Activated naive CD4-positive, alpha-beta T cell treated with anti-CD3 and anti-CD28 coated beads for 36 hours (primary cell): ENCODE measurements around the gene EIF2S1. TPM values are rescaled to one million over a fixed set of nuclear protein-coding genes. Genes with fewer than 3 reads are reported as not detected.
"Not testable (repeated sequence)": the region's sequence is repeated elsewhere in the genome, so short reads cannot be mapped to it uniquely, and the experiment has no call there.

Experiments
- CTCF ChIA-PET: fragments of 350-600 bp; sonication (Branson Sonifier 250); formaldehyde crosslinking; loops from one replicate; lab custom pipeline; 2021; ENCODE audit warnings: antibody characterized with exemption; lab: Charles Lee
- DNase-seq: peaks from one replicate; pipeline ENCODE4 v3.0.0-alpha.2; 2020
- H3K27ac Mint-ChIP-seq: one replicate; pipeline ENCODE4 v1.8.0; 2021; ENCODE audit warnings: mild to moderate bottlenecking, mixed read lengths
- H3K27me3 Mint-ChIP-seq: one replicate; pipeline ENCODE4 v1.8.0; 2021; ENCODE audit warnings: low read depth, mixed read lengths
- H3K36me3 Mint-ChIP-seq: one replicate; pipeline ENCODE4 v1.8.0; 2021; ENCODE audit warnings: low read depth, mixed read lengths
- H3K4me1 Mint-ChIP-seq: one replicate; pipeline ENCODE4 v1.8.0; 2021; ENCODE audit warnings: low read depth, mixed read lengths
- H3K4me3 Mint-ChIP-seq: one replicate; pipeline ENCODE4 v1.8.0; 2021; ENCODE audit warnings: mild to moderate bottlenecking, moderate library complexity, mixed read lengths
- H3K9me3 Mint-ChIP-seq: one replicate; pipeline ENCODE4 v1.8.0; 2021; ENCODE audit warnings: mixed read lengths
- intact Hi-C: fragments of 100-400 bp; cut with micrococcal nuclease; formaldehyde crosslinking; loops from one replicate; pipeline ENCODE4 v1.15.1; 2023
- total RNA-seq, 2 experiments: library from RNA; stranded (reverse); gene quantifications; one replicate each; pipeline ENCODE4 v1.2.3, GENCODE V29; 2021

Gene EIF2S1
- total RNA-seq, 2 experiments from 2014 or later, result 186 to 196 TPM

GRCh38 chr14:67397536-67397935, 37.4 kb downstream of the EIF2S1 start:
- Mint-ChIP-seq H3K9me3 (no peaks in the 10 kb centered on the region), H3K36me3 (peaks cover 1% of the 10 kb centered on the region), H3K4me1 (no peaks in the 10 kb centered on the region), H3K27ac (no peak overlapping the region), H3K4me3 (no peak overlapping the region), H3K27me3 (no peaks in the 10 kb centered on the region)
- DNase-seq, result no peak
- intact Hi-C loops, result no loop called here
- CTCF ChIA-PET, result interaction anchor here (0.6 to 0.8 kb wide), 2 partner anchors 30 to 111 kb away, joined by 3 to 4 read pairs; no protein-coding TSS in a partner anchor

GRCh38 chr14:67400434-67400833, 40.3 kb downstream of the EIF2S1 start:
- Mint-ChIP-seq H3K27me3 (no peaks in the 10 kb centered on the region), H3K36me3 (no peaks in the 10 kb centered on the region), H3K4me1 (no peaks in the 10 kb centered on the region), H3K27ac (no peak overlapping the region), H3K9me3 (no peaks in the 10 kb centered on the region), H3K4me3 (no peak overlapping the region)
- no peak for DNase-seq
- CTCF ChIA-PET, result no interaction called here
- intact Hi-C loops, result no loop called here

DNA sequence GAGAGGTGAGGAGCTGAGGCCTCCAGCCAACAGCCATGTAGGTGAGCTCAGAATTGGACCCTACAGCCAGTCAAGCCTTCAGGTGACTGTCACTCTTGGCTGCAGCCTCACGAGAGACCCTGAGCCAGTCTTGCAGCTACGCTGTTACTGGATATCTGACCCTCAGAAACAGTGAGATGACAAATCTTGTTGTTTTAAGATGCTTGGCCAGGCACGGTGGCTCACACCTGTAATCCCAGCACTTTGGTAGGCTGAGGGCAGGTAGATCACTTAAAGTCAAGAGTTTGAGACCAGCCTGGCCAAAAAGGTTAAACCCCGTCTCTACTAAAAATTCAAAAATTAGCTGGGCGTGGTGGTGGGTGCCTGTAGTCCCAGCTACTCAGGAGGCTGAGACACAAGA, 45.6 kb downstream of the EIF2S1 start:
- no peaks in the 10 kb centered on the region for H3K4me1 Mint-ChIP-seq
- intact Hi-C loops, result no loop called here
- no peak overlapping the region for H3K4me3 Mint-ChIP-seq
- no peaks in the 10 kb centered on the region for H3K27me3 Mint-ChIP-seq
- CTCF ChIA-PET, result interaction anchor here (0.7 to 1.0 kb wide), 2 partner anchors 22 to 1047 kb away, joined by 4 read pairs; no protein-coding TSS in a partner anchor
- no peak for DNase-seq
- no peaks in the 10 kb centered on the region for H3K36me3 Mint-ChIP-seq
- no peak overlapping the region for H3K27ac Mint-ChIP-seq
- H3K9me3 Mint-ChIP-seq, result no peaks in the 10 kb centered on the region

DNA sequence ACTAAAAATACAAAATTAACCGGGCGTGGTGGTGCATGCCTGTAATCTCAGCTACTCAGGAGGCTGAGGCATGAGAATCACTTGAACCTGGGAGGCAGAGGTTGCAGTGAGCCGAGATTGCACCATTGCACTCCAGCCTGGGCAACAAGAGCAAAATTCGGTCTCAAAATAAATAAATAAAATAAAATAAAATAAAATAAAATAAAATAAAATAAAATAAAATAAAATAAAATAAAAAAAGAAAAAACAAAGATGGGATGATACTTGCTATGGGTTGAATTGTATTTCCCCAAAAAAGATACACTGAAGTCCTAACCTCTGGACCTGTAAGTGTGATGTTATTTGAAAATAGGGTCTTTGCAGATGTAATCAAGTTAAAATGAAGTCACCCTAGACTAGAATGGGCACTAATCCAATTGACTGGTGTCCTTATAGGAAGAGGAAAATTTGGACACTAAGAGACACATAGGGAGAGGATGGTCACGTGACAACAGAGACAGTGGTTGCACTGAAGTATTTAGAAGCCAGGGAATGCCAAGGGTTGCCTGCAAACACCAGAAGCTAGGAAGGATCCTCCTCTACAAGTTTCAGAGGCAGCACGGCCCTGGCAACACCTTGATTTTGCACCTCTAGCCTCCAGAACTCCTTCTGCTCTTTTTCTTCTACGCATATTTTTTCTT, 48.1 kb downstream of the EIF2S1 start:
- intact Hi-C loops, H3K27ac Mint-ChIP-seq, H3K4me1 Mint-ChIP-seq, H3K4me3 Mint-ChIP-seq, H3K27me3 Mint-ChIP-seq, DNase-seq, H3K9me3 Mint-ChIP-seq, H3K36me3 Mint-ChIP-seq: not testable (repeated sequence)
- CTCF ChIA-PET, result interaction anchor here (0.6 kb wide), 1 partner anchor 1325 kb away, joined by 4 read pairs; no protein-coding TSS in a partner anchor

DNA sequence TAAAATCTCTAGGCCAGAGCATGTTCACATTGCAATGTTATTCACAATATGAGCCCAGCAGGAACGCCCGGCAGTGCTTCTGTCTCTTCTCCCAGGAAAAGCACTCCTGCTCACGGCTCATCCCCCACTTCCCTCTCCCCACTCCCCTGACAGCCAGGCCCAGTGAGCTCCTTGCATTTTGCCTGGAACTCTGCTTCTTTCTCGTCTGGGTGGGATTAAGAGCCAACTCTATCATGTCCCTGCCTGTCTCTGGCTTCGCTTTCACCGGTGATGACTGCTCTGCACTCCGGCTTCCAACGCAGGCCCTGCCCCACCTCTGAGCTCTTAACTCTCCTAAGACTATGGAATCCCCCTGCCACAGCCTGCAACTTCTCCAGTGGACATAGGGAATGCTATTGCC, 49.3 kb downstream of the EIF2S1 start:
- H3K4me1 Mint-ChIP-seq, result peaks cover 15% of the 10 kb centered on the region
- H3K36me3 Mint-ChIP-seq, result no peaks in the 10 kb centered on the region
- H3K27me3 Mint-ChIP-seq, result no peaks in the 10 kb centered on the region
- CTCF ChIA-PET, result no interaction called here
- intact Hi-C loops, result no loop called here
- no peak overlapping the region for H3K4me3 Mint-ChIP-seq
- no peak overlapping the region for H3K27ac Mint-ChIP-seq
- no peaks in the 10 kb centered on the region for H3K9me3 Mint-ChIP-seq
- no peak for DNase-seq

DNA sequence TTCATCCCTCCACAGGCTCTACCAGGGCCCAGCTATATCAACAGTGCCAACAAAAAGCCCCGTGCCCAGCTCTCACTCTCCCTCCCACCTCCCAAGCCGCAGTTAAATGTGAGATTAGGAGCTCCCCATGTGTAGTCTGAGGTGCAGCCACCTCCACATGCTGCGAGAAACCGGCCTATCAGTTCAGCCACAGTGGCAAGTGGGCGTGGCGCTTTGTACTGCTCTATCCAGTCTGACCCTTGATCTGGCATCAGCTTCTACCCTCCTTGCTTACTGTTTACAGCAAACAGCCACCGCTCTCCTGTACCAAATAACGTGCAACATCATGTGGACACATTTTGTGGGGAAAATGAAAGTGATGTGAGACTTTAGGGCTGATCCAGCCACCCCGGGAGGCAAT, 50.2 kb downstream of the EIF2S1 start:
- Mint-ChIP-seq H3K27me3 (no peaks in the 10 kb centered on the region), H3K4me3 (no peak overlapping the region), H3K27ac (no peak overlapping the region), H3K9me3 (no peaks in the 10 kb centered on the region), H3K4me1 (peaks cover 16% of the 10 kb centered on the region), H3K36me3 (no peaks in the 10 kb centered on the region)
- intact Hi-C loops, result no loop called here
- CTCF ChIA-PET, result interaction anchor here (0.8 to 1.7 kb wide), 5 partner anchors 17 to 302 kb away, joined by 3 to 7 read pairs (median 4); partner anchors contain the start of gene ATP6V1D
- DNase-seq, result no peak

GRCh38 chr14:67411370-67411769, 51.2 kb downstream of the EIF2S1 start:
- Mint-ChIP-seq H3K4me1 (peaks cover 16% of the 10 kb centered on the region), H3K4me3 (peak overlapping the region; percentile 60)
- CTCF ChIA-PET, result interaction anchor here (1.1 to 1.7 kb wide), 4 partner anchors 16 to 300 kb away, joined by 4 to 7 read pairs (median 4); no protein-coding TSS in a partner anchor

GRCh38 chr14:67411820-67412421, 51.8 kb downstream of the EIF2S1 start, which contains the start of gene PLEK2:
TSS of gene PLEK2 (minus strand) at chr14:67412165. CDS start at chr14:67412059, 106 bp downstream.
- H3K36me3 Mint-ChIP-seq, result no peaks in the 10 kb centered on the region
- intact Hi-C loops, result no loop called here
- CTCF ChIA-PET, result interaction anchor here (1.2 to 1.7 kb wide), 3 partner anchors 15 to 201 kb away, joined by 4 to 7 read pairs (median 4); no protein-coding TSS in a partner anchor
- peaks cover 16% of the 10 kb centered on the region for H3K4me1 Mint-ChIP-seq
- H3K9me3 Mint-ChIP-seq, result no peaks in the 10 kb centered on the region
- no peak within 1 kb of the TSS for H3K27ac Mint-ChIP-seq
- peak within 1 kb of the TSS; percentile 60 for H3K4me3 Mint-ChIP-seq
- no peaks in the 10 kb centered on the region for H3K27me3 Mint-ChIP-seq
- DNase-seq, result peak; percentile 73

More at GRCh38 chr14:67411370-67411769, 51.2 kb downstream of the EIF2S1 start:
- intact Hi-C loops, result no loop called here
- Mint-ChIP-seq H3K9me3 (no peaks in the 10 kb centered on the region), H3K36me3 (no peaks in the 10 kb centered on the region), H3K27me3 (no peaks in the 10 kb centered on the region), H3K27ac (no peak overlapping the region)
- DNase-seq, result no peak

DNA sequence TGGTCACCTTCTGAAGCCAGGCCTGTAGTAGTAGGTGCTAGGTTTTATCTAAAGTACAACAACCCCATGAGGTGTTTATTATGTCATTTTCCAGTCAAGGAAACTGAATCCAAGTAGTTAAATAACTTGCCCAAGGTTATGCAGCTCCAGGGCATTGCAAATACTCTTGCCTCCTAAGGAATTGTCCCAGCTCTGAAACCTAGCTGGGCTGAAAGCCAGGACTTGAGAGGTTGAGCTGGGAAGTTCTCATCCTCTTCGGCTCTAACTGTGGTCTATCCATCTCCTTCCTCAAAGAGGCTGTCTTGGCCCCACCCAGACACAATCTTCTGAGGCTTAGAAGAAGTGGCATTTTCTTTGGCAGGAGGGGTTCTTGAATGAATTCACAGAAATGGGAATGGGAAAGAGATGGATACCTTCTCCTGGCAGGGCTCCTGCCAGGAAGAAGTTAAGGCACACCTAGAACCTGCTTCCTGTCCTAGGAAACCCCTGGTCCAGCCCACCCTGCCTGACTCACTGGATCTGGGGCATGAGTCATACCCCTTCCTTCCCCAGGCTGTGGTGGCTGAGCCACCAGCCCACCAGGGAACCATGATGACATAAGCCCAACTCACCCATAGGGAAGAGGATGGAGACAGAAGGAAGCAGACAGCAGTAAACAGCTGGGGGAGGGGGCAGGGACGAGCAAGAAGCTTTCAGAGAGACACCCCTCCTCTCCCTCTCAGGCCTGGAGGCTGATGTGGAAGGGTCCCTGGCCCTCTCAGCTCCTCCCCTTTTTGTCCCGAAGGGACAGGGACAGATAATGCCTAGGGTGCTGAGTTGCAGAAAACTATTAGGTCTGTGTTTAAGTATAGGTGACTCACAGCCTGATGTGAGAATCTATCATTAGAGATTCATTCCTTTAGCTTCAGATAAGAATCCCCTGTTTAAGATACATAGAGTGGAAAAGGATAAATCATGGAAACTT, 54.0 kb downstream of the EIF2S1 start:
- intact Hi-C loops, result no loop called here
- no peaks in the 10 kb centered on the region for H3K27me3 Mint-ChIP-seq
- no peak overlapping the region for H3K27ac Mint-ChIP-seq
- no peaks in the 10 kb centered on the region for H3K9me3 Mint-ChIP-seq
- CTCF ChIA-PET, result interaction anchor here (0.6 to 2.3 kb wide), 4 partner anchors 13 to 1168 kb away, joined by 3 to 9 read pairs (median 6); no protein-coding TSS in a partner anchor
- peak; percentile 53 for DNase-seq
- H3K4me3 Mint-ChIP-seq, result no peak overlapping the region
- H3K4me1 Mint-ChIP-seq, result peaks cover 16% of the 10 kb centered on the region
- H3K36me3 Mint-ChIP-seq, result no peaks in the 10 kb centered on the region

GRCh38 chr14:67415610-67416009, 55.5 kb downstream of the EIF2S1 start:
- CTCF ChIA-PET, result interaction anchor here (0.9 to 1.3 kb wide), 3 partner anchors 9 to 156 kb away, joined by 3 to 5 read pairs (median 4); no protein-coding TSS in a partner anchor
- intact Hi-C loops, H3K27me3 Mint-ChIP-seq, H3K36me3 Mint-ChIP-seq, H3K4me3 Mint-ChIP-seq, DNase-seq, H3K9me3 Mint-ChIP-seq, H3K27ac Mint-ChIP-seq: not testable (repeated sequence)
- H3K4me1 Mint-ChIP-seq, result peaks cover 16% of the 10 kb centered on the region

GRCh38 chr14:67416085-67416484, 56.0 kb downstream of the EIF2S1 start:
- intact Hi-C loops, result no loop called here
- DNase-seq, result no peak
- Mint-ChIP-seq H3K9me3 (no peaks in the 10 kb centered on the region), H3K4me3 (no peak overlapping the region), H3K36me3 (no peaks in the 10 kb centered on the region), H3K4me1 (peaks cover 16% of the 10 kb centered on the region), H3K27me3 (no peaks in the 10 kb centered on the region), H3K27ac (no peak overlapping the region)
- CTCF ChIA-PET, result interaction anchor here (0.8 to 1.3 kb wide), 4 partner anchors 8 to 169 kb away, joined by 3 to 5 read pairs (median 4); no protein-coding TSS in a partner anchor
